ENCODE results near the gene FGF13. TPM values are rescaled to one million over a fixed set of nuclear protein-coding genes. Genes with fewer than 3 reads are reported as not detected.

Gene FGF13
- polyA plus RNA-seq, 2 of the 4 experiments (the other 2 are of a cell fraction), result 0.13 TPM; not detected in 1

DNA sequence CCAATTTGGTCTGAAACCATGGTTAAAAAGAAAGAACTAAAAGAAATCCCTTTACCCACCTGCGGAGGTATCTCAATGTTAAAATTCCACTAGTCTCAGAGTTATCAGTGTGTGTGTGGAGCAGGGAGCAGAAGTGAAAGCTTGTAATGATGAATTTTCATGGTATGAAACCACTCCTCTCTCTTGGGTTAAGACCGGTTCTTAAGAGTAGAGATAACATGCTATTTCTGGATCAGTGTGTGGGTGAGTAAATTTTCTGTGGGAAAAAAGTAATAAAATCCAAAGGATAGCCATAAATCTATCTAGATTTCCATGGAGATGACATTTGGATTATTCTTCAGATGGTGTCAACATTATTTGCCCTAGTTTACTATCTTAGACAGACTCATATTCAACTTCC lies 3.2 kb downstream of the FGF13 start:
- no peak for FAIRE-seq
- no peak for TF ChIP-seq FOSL2 (IDR thresholded peaks at IDR 0.05)
- no peak for TF ChIP-seq FOSL2 (CRISPR knock-in tag; IDR thresholded peaks at IDR 0.05)
- no peak for TF ChIP-seq CHD2 (IDR thresholded peaks at IDR 0.05; ENCODE audit: low read length, partially characterized antibody)
- TF ChIP-seq FOSB (CRISPR knock-in tag; IDR thresholded peaks at IDR 0.05), result no peak
- TF ChIP-seq, protein P1, sequence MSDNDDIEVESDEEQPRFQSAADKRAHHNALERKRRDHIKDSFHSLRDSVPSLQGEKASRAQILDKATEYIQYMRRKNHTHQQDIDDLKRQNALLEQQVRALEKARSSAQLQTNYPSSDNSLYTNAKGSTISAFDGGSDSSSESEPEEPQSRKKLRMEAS (IDR thresholded peaks at IDR 0.05), result no peak
- TF ChIP-seq RCOR1 (IDR thresholded peaks at IDR 0.05; ENCODE audit: low read depth, low read length), result no peak
- no peak for TF ChIP-seq HOXB5 (CRISPR knock-in tag; IDR thresholded peaks at IDR 0.05)
- TF ChIP-seq CBX8 (IDR thresholded peaks at IDR 0.05), result no peak
- TF ChIP-seq, protein P2, sequence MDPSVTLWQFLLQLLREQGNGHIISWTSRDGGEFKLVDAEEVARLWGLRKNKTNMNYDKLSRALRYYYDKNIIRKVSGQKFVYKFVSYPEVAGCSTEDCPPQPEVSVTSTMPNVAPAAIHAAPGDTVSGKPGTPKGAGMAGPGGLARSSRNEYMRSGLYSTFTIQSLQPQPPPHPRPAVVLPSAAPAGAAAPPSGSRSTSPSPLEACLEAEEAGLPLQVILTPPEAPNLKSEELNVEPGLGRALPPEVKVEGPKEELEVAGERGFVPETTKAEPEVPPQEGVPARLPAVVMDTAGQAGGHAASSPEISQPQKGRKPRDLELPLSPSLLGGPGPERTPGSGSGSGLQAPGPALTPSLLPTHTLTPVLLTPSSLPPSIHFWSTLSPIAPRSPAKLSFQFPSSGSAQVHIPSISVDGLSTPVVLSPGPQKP (IDR thresholded peaks at IDR 0.05; ENCODE audit: low read depth, low read length), result no peak
- TF ChIP-seq, protein P3, sequence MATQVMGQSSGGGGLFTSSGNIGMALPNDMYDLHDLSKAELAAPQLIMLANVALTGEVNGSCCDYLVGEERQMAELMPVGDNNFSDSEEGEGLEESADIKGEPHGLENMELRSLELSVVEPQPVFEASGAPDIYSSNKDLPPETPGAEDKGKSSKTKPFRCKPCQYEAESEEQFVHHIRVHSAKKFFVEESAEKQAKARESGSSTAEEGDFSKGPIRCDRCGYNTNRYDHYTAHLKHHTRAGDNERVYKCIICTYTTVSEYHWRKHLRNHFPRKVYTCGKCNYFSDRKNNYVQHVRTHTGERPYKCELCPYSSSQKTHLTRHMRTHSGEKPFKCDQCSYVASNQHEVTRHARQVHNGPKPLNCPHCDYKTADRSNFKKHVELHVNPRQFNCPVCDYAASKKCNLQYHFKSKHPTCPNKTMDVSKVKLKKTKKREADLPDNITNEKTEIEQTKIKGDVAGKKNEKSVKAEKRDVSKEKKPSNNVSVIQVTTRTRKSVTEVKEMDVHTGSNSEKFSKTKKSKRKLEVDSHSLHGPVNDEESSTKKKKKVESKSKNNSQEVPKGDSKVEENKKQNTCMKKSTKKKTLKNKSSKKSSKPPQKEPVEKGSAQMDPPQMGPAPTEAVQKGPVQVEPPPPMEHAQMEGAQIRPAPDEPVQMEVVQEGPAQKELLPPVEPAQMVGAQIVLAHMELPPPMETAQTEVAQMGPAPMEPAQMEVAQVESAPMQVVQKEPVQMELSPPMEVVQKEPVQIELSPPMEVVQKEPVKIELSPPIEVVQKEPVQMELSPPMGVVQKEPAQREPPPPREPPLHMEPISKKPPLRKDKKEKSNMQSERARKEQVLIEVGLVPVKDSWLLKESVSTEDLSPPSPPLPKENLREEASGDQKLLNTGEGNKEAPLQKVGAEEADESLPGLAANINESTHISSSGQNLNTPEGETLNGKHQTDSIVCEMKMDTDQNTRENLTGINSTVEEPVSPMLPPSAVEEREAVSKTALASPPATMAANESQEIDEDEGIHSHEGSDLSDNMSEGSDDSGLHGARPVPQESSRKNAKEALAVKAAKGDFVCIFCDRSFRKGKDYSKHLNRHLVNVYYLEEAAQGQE (IDR thresholded peaks at IDR 0.05), result no peak
- TF ChIP-seq POLR2A (IDR thresholded peaks at IDR 0.05; ENCODE audit: low read length), result no peak
- TF ChIP-seq MYC (IDR thresholded peaks at IDR 0.05; ENCODE audit: borderline replicate concordance, low read length), result no peak
- TF ChIP-seq, protein P4, sequence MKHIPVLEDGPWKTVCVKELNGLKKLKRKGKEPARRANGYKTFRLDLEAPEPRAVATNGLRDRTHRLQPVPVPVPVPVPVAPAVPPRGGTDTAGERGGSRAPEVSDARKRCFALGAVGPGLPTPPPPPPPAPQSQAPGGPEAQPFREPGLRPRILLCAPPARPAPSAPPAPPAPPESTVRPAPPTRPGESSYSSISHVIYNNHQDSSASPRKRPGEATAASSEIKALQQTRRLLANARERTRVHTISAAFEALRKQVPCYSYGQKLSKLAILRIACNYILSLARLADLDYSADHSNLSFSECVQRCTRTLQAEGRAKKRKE (CRISPR knock-in tag; IDR thresholded peaks at IDR 0.05; ENCODE audit: low read depth), result no peak
- WGBS (ENCODE audit: missing lambda C conversion rate), result 0% methylated on average over 2 of the region's 2 CpGs
- Histone ChIP-seq H3K9me3 (no peaks in the 10 kb centered on the region), H3K27ac (no peak overlapping the region), H3K4me2 (no peak overlapping the region), H3K4me3 (no peak overlapping the region), H3K4me1 (no peaks in the 10 kb centered on the region)
- POLR2A ChIA-PET, result no interaction called here
- CTCF ChIA-PET, result no interaction called here
- DNase-seq (ENCODE audit: low read depth in 1 of 2, low spot score in 1 of 2), result no peak
- no peak for ATAC-seq

DNA sequence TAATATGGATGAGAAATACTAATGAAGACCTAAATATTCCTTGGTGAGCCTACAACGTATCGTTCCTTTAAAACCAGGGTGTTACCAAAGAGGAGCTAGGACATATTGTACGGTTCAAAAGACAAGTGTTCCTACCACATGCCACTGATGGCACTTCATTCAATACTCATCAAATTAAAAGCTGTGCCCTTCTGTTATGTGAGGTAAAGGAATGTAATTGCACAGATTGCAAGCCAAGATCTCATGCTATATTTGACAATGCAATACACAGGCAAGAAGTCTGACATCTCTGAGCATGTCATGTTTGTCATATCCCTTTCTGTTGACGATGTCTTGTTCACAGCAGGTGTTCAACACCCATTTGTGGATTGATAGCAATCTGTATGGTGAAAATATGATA lies 6.9 kb downstream of the FGF13 start:
- Histone ChIP-seq H3K9me3 (no peaks in the 10 kb centered on the region), H3K4me1 (no peaks in the 10 kb centered on the region), H3K4me3 (no peak overlapping the region), H3K27ac (no peak overlapping the region), H3K4me2 (no peak overlapping the region)
- FAIRE-seq (no peak), ATAC-seq (no peak), DNase-seq (ENCODE audit: low read depth in 1 of 2, low spot score in 1 of 2) (no peak)
- POLR2A ChIA-PET, result no interaction called here
- 2% methylated on average over 4 of the region's 4 CpGs for WGBS (ENCODE audit: missing lambda C conversion rate)
- CTCF ChIA-PET, result no interaction called here
- no peak for TF ChIP-seq EHMT2 (IDR thresholded peaks at IDR 0.05; ENCODE audit: low read depth)
- TF ChIP-seq, protein P5, sequence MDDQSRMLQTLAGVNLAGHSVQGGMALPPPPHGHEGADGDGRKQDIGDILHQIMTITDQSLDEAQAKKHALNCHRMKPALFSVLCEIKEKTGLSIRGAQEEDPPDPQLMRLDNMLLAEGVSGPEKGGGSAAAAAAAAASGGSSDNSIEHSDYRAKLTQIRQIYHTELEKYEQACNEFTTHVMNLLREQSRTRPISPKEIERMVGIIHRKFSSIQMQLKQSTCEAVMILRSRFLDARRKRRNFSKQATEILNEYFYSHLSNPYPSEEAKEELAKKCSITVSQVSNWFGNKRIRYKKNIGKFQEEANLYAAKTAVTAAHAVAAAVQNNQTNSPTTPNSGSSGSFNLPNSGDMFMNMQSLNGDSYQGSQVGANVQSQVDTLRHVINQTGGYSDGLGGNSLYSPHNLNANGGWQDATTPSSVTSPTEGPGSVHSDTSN (IDR thresholded peaks at IDR 0.05), result no peak
- no peak for TF ChIP-seq CHD4 (IDR thresholded peaks at IDR 0.05; ENCODE audit: borderline replicate concordance)
- TF ChIP-seq, protein P6, sequence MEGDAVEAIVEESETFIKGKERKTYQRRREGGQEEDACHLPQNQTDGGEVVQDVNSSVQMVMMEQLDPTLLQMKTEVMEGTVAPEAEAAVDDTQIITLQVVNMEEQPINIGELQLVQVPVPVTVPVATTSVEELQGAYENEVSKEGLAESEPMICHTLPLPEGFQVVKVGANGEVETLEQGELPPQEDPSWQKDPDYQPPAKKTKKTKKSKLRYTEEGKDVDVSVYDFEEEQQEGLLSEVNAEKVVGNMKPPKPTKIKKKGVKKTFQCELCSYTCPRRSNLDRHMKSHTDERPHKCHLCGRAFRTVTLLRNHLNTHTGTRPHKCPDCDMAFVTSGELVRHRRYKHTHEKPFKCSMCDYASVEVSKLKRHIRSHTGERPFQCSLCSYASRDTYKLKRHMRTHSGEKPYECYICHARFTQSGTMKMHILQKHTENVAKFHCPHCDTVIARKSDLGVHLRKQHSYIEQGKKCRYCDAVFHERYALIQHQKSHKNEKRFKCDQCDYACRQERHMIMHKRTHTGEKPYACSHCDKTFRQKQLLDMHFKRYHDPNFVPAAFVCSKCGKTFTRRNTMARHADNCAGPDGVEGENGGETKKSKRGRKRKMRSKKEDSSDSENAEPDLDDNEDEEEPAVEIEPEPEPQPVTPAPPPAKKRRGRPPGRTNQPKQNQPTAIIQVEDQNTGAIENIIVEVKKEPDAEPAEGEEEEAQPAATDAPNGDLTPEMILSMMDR (IDR thresholded peaks at IDR 0.05), result no peak
- no peak for TF ChIP-seq CBX8 (IDR thresholded peaks at IDR 0.05)
- no peak for TF ChIP-seq ESRRA (IDR thresholded peaks at IDR 0.05; ENCODE audit: borderline replicate concordance, low read length)
- no peak for TF ChIP-seq HOXB13 (CRISPR knock-in tag; IDR thresholded peaks at IDR 0.05; ENCODE audit: low read depth)
- TF ChIP-seq HEYL (CRISPR knock-in tag; IDR thresholded peaks at IDR 0.05), result no peak
- no peak for TF ChIP-seq KDM1A (IDR thresholded peaks at IDR 0.05; ENCODE audit: low read depth)
- TF ChIP-seq CHD2 (IDR thresholded peaks at IDR 0.05; ENCODE audit: low read length, partially characterized antibody), result no peak
- TF ChIP-seq EP300 (IDR thresholded peaks at IDR 0.05), result no peak
- TF ChIP-seq HOXB5 (CRISPR knock-in tag; IDR thresholded peaks at IDR 0.05), result no peak
- TF ChIP-seq FOXS1 (CRISPR knock-in tag; IDR thresholded peaks at IDR 0.05), result no peak
- no peak for TF ChIP-seq HOXA7 (CRISPR knock-in tag; IDR thresholded peaks at IDR 0.05)
